HFFc6 (cell line): ENCODE measurements around the gene CFAP20DC. TPM values are rescaled to one million over a fixed set of nuclear protein-coding genes. Genes with fewer than 3 reads are reported as not detected.
"Not testable (repeated sequence)": the region's sequence is repeated elsewhere in the genome, so short reads cannot be mapped to it uniquely, and the experiment has no call there.

Experiments
- DNase-seq: peaks from one replicate; pipeline ENCODE4 v3.0.0-alpha.2; 2018
- H3K27ac Mint-ChIP-seq: 2 replicates; pipeline ENCODE4 v1.8.0; 2020; ENCODE audit warnings: mild to moderate bottlenecking, mixed read lengths
- H3K27me3 Mint-ChIP-seq: 2 replicates; pipeline ENCODE4 v1.8.0; 2021; ENCODE audit warnings: mild to moderate bottlenecking, moderate library complexity, mixed read lengths; ENCODE audit not compliant: insufficient read depth
- H3K36me3 Mint-ChIP-seq: 2 replicates; pipeline ENCODE4 v1.8.0; 2021; ENCODE audit warnings: low read depth, mixed read lengths
- H3K4me1 Mint-ChIP-seq: 2 replicates; pipeline ENCODE4 v1.8.0; 2020; ENCODE audit warnings: low read depth, mixed read lengths
- H3K4me3 Mint-ChIP-seq: 2 replicates; pipeline ENCODE4 v1.8.0; 2020; ENCODE audit warnings: mild to moderate bottlenecking, moderate library complexity, mixed read lengths
- H3K9me3 Mint-ChIP-seq: 2 replicates; pipeline ENCODE4 v1.8.0; 2020; ENCODE audit warnings: mild to moderate bottlenecking, mixed read lengths
- CTCF ChIP-seq: fragments of 200-600 bp; sonication (generic); IDR thresholded peaks from 2 replicates; pipeline ENCODE4 v1.5.0; 2021; ENCODE audit warnings: antibody characterized with exemption, mild to moderate bottlenecking
- total RNA-seq, 6 experiments: library from RNA; stranded (reverse); fragmentation: NEBNext Ultra II Directional; extraction: Animal tissue kit (Norgen Biotek cat#: 25700); gene quantifications; 2 replicates in 1 of 6; 3 replicates in 5 of 6; pipeline ENCODE4 v1.2.3, GENCODE V29; 2021

The CFAP20DC gene
- total RNA-seq, 6 experiments from 2014 or later, result 1.2 to 2.6 (median 2.1) TPM

- Mint-ChIP-seq H3K36me3 (no peaks in the 10 kb centered on the region), H3K4me1 (no peaks in the 10 kb centered on the region), H3K27me3 (peaks cover 4% of the 10 kb centered on the region), H3K27ac (no peak overlapping the region), H3K4me3 (no peak overlapping the region), H3K9me3 (no peaks in the 10 kb centered on the region)
- no peak for DNase-seq
- no peak for TF ChIP-seq CTCF
Observed at GRCh38 chr3:58722561-58722960, 327.3 kb downstream of the CFAP20DC start.

- H3K4me3 Mint-ChIP-seq, result no peak overlapping the region
- TF ChIP-seq CTCF, result no peak
- H3K27ac Mint-ChIP-seq, result no peak overlapping the region
- H3K4me1 Mint-ChIP-seq, result no peaks in the 10 kb centered on the region
- peaks cover 3% of the 10 kb centered on the region for H3K27me3 Mint-ChIP-seq
- no peaks in the 10 kb centered on the region for H3K9me3 Mint-ChIP-seq
- DNase-seq, result no peak
- H3K36me3 Mint-ChIP-seq, result no peaks in the 10 kb centered on the region
Observed at GRCh38 chr3:58720526-58720925, 329.3 kb downstream of the CFAP20DC start.

GRCh38 chr3:58719684-58720083 lies 330.1 kb downstream of the CFAP20DC start:
- Mint-ChIP-seq H3K9me3 (peaks cover 7% of the 10 kb centered on the region; the same call in 1 of the 2 replicates), H3K27ac (no peak overlapping the region), H3K27me3 (peaks cover 3% of the 10 kb centered on the region), H3K4me1 (no peaks in the 10 kb centered on the region), H3K36me3 (no peaks in the 10 kb centered on the region), H3K4me3 (no peak overlapping the region)
- no peak for DNase-seq
- TF ChIP-seq CTCF, result no peak

- Mint-ChIP-seq H3K27ac (no peak overlapping the region), H3K9me3 (peaks cover 7% of the 10 kb centered on the region; the same call in 1 of the 2 replicates), H3K27me3 (peaks cover 5% of the 10 kb centered on the region; the same call in 1 of the 2 replicates), H3K4me3 (no peak overlapping the region), H3K36me3 (no peaks in the 10 kb centered on the region), H3K4me1 (no peaks in the 10 kb centered on the region; the same call in 1 of the 2 replicates)
- TF ChIP-seq CTCF, result no peak
- DNase-seq, result no peak
Observed at GRCh38 chr3:58713715-58714401, 336.0 kb downstream of the CFAP20DC start.

- DNase-seq, result no peak
- Mint-ChIP-seq H3K4me3 (no peak overlapping the region), H3K27ac (no peak overlapping the region), H3K4me1 (no peaks in the 10 kb centered on the region; the same call in 1 of the 2 replicates), H3K9me3 (peaks cover 7% of the 10 kb centered on the region; the same call in 1 of the 2 replicates), H3K36me3 (no peaks in the 10 kb centered on the region), H3K27me3 (peaks cover 3% of the 10 kb centered on the region; the same call in 1 of the 2 replicates)
- TF ChIP-seq CTCF, result no peak
Observed at GRCh38 chr3:58711871-58712270, 338.0 kb downstream of the CFAP20DC start.

GRCh38 chr3:58708983-58709382 lies 340.8 kb downstream of the CFAP20DC start:
- not testable (repeated sequence) for H3K4me3 Mint-ChIP-seq

More at GRCh38 chr3:58708983-58709382, 340.8 kb downstream of the CFAP20DC start:
- H3K27ac Mint-ChIP-seq, H3K36me3 Mint-ChIP-seq, H3K4me1 Mint-ChIP-seq, DNase-seq, H3K9me3 Mint-ChIP-seq, H3K27me3 Mint-ChIP-seq: not testable (repeated sequence)
